GM10248 (cell line): ENCODE results near the gene GRID2.

Experiments used
- CTCF ChIA-PET: fragments of 300-600 bp; sonication (Branson Sonifier 250); formaldehyde crosslinking; extraction: SDS; loops from one replicate; lab custom pipeline; 2021; ENCODE audit warnings: antibody characterized with exemption; lab: Yijun Ruan, JAX
- POLR2A ChIA-PET: fragments of 350-650 bp; sonication (Branson Sonifier 250); formaldehyde crosslinking; extraction: SDS; loops from one replicate; lab custom pipeline; 2020; ENCODE audit warnings: antibody characterized with exemption; lab: Yijun Ruan, JAX
- DNase-seq: peaks from one replicate; pipeline ENCODE4 v3.0.0; 2012; ENCODE audit errors: extremely low spot score
- CTCF ChIP-seq: IDR thresholded peaks from 2 replicates; pipeline ENCODE4 v1.5.1; 2012; ENCODE audit warnings: mild to moderate bottlenecking, low read depth; ENCODE audit errors: extremely low read depth, missing control alignments, control extremely low read depth

GRID2 gene

DNA sequence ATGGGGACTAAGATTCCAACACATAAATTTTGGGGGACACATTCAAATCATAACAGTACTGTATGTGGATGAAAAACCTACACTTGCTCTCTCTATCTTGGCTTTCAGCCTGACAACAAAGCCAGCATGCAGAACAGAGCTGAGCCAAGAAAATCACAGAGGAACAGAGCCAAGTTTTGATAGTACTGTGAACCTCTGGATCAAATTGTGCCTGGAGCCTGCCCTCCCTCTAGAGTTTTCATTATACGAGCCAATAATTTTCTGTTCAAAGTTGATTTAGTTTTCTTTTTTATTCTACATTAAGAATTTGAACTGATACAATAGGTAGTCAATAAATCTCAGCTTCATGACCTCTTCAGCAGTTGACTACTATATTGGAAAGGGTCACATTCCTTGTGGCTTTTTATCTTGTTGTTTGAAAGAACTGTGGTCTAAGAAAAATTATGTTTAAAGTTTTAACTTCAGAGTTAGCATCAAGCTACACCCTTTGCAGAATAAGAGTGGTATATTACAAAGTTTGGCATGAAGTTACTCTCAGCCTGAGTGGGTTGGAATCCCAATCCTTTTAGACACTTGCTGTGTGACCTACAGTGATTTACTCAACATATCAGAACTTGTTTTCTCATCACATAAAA lies 31.1 kb downstream of the GRID2 start:
- no peak for TF ChIP-seq CTCF
- no peak for DNase-seq
- POLR2A ChIA-PET = no interaction called here
- CTCF ChIA-PET = interaction anchor here (2.4 kb wide), 1 partner anchor 13 kb away, joined by 5 read pairs; no protein-coding TSS in a partner anchor

- POLR2A ChIA-PET = no interaction called here
- TF ChIP-seq CTCF = no peak
These were observed 35.9 kb downstream of the GRID2 start for GRCh38 chr4:92339676-92340075.

DNA sequence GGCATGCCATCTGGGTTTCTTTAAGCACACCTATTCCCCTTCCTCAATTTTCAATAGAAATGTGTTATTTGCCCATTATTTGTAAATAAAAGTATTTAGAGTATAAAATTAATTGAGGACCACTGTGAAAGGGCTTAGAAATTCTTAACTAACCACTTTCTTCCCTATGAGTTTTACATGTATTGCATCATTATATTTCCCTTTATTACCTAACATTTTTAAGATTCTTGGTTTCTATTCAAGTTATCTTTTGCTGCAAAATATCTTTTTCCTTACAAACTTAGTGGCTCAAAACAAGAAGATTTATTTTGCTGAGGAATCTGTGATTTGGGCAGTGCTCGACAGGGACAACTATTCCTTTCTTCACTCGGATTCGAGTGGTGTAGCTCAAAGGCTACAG lies 40.5 kb downstream of the GRID2 start:
- POLR2A ChIA-PET = no interaction called here
- no peak for DNase-seq
- TF ChIP-seq CTCF = no peak
- CTCF ChIA-PET = interaction anchor here (0.9 kb wide), 1 partner anchor 18 kb away, joined by 3 read pairs; no protein-coding TSS in a partner anchor

More at GRCh38 chr4:92339676-92340075, 35.9 kb downstream of the GRID2 start:
- DNase-seq = no peak
- CTCF ChIA-PET = interaction anchor here (1.5 to 1.6 kb wide), 2 partner anchors 9 to 19 kb away, joined by 3 read pairs; no protein-coding TSS in a partner anchor

DNA sequence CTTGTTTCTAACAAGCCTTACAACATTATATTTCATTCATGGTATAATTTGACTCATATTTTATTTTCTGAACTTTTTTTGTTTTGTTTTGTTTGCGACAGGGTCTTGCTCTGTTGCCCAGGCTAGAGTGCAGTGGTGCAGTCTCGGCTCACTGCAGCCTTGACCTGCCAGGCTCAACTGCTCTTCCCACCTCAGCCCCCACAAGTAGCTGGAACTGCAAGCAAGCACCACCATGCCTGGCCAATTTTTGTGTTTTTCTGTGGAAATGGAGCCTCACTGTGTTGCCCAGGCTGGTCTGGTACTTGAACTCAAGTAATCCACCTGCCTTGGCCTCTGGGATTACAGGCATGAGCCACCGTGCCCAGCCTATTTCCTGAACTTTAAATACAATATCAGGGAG lies 42.5 kb downstream of the GRID2 start:
- TF ChIP-seq CTCF = no peak
- DNase-seq = no peak
- ChIA-PET CTCF (interaction anchor here (1.4 kb wide), 1 partner anchor 40 kb away, joined by 3 read pairs; no protein-coding TSS in a partner anchor), POLR2A (no interaction called here)

DNA sequence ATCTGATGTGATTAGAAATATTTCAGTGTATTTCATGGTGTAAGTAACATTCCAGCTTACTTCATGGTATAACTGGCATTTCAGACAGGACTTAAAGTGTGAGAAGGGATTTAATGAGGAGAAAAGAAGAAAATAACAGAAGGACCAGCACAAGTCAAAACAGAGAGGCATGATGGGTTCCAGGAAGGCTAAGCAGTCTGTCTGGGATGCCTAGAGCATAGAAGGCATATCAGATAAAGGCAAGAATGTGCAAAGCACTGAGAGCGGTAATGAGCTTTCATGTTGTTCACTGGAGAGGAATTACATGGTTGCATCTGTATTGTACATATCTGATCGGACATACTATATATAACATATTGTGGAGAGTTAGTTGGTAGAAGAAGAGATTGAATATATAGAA lies 54.2 kb downstream of the GRID2 start:
- POLR2A ChIA-PET = no interaction called here
- no peak for TF ChIP-seq CTCF
- CTCF ChIA-PET = interaction anchor here (1.5 to 1.8 kb wide), 2 partner anchors 10 to 13 kb away, joined by 5 to 7 read pairs; no protein-coding TSS in a partner anchor
- DNase-seq = no peak

- ChIA-PET POLR2A (no interaction called here), CTCF (interaction anchor here (0.8 kb wide), 1 partner anchor 20 kb away, joined by 3 read pairs; no protein-coding TSS in a partner anchor)
- DNase-seq = no peak
These were observed 55.7 kb downstream of the GRID2 start for GRCh38 chr4:92359491-92359890.

More at GRCh38 chr4:92359491-92359890, 55.7 kb downstream of the GRID2 start:
- no peak for TF ChIP-seq CTCF
